Spleen (tissue), 11 donors: ENCODE results near the gene PTPRN2. TPM values are rescaled to one million over a fixed set of nuclear protein-coding genes. Genes with fewer than 3 reads are reported as not detected.

Experiments
- DNase-seq: peaks from one replicate; pipeline ENCODE4 v3.0.0-alpha.2; 2020
- H3K27ac ChIP-seq, 8 donors: fragments of 200-600 bp; sonication (generic) in 7 of 8; 1 replicate in 4 of 8; 2 replicates in 4 of 8; pipeline versions ENCODE4 v1.5.0 to v1.8.0; 2016 to 2021; ENCODE audit warnings: inconsistent platforms in 4 of 8, mild to moderate bottlenecking in 4 of 8, moderate library complexity in 1 of 8
- H3K27me3 ChIP-seq, 7 donors: fragments of 200-600 bp; sonication (generic) in 6 of 7; replicated peaks in 1 of 7; 1 replicate in 4 of 7; 2 replicates in 3 of 7; pipeline versions ENCODE4 v1.5.0 to v1.8.0; 2016 to 2021; ENCODE audit warnings: inconsistent platforms in 3 of 7, mild to moderate bottlenecking in 1 of 7
- H3K36me3 ChIP-seq, 6 donors: fragments of 200-600 bp; sonication (generic) in 5 of 6; 1 replicate in 4 of 6; 2 replicates in 2 of 6; pipeline versions ENCODE4 v1.5.0 to v1.8.0; 2016 to 2021; ENCODE audit warnings: inconsistent platforms in 2 of 6
- H3K4me1 ChIP-seq, 6 donors: fragments of 200-600 bp; sonication (generic) in 5 of 6; 1 replicate in 3 of 6; 2 replicates in 3 of 6; pipeline versions ENCODE4 v1.5.0 to v1.8.0; 2016 to 2021; ENCODE audit warnings: inconsistent platforms in 3 of 6
- H3K4me3 ChIP-seq, 8 donors: fragments of 200-600 bp; sonication (generic) in 7 of 8; 1 replicate in 4 of 8; 2 replicates in 4 of 8; pipeline versions ENCODE4 v1.5.0 to v1.8.0; 2016 to 2021; ENCODE audit warnings: inconsistent platforms in 4 of 8, mild to moderate bottlenecking in 4 of 8, moderate library complexity in 2 of 8
- H3K9me3 ChIP-seq, 8 donors: fragments of 200-600 bp; sonication (generic) in 7 of 8; 1 replicate in 4 of 8; 2 replicates in 4 of 8; pipeline versions ENCODE4 v1.5.0 to v1.8.0; 2016 to 2021; ENCODE audit warnings: inconsistent platforms in 4 of 8
- CTCF ChIP-seq, 11 experiments: fragments of 200-600 bp in 7 of 11; fragments of 450-650 bp in 4 of 11; sonication (generic) in 4 of 11; IDR thresholded peaks in 8 of 11; conservative IDR thresholded peaks in 3 of 11; 1 replicate in 7 of 11; 2 replicates in 4 of 11; pipeline versions ENCODE4 v1.4.0 to v1.8.0; 2016 to 2021; ENCODE audit warnings: antibody characterized with exemption in 11 of 11, inconsistent platforms in 4 of 11, mild to moderate bottlenecking in 1 of 11
- POLR2A ChIP-seq, 3 donors: fragments of 450-650 bp; IDR thresholded peaks; one replicate each; pipeline ENCODE4 v1.5.1; 2017; ENCODE audit warnings: antibody characterized with exemption in 3 of 3, mild to moderate bottlenecking in 1 of 3
- POLR2AphosphoS5 ChIP-seq, 3 donors: sonication (generic); formaldehyde crosslinking; IDR thresholded peaks; one replicate each; pipeline ENCODE4 v1.5.1; 2017; ENCODE audit warnings: antibody characterized with exemption in 3 of 3
- WGBS, 5 donors: extraction: QIAGEN DNeasy Blood & Tissue Kit in 3 of 5; methylation state at CpG; one replicate each; pipeline versions ENCODE4 v1.1.5 to v1.1.7; 2013 to 2018; 5-methylcytosine and 5-hydroxymethylcytosine counted together
- intact Hi-C: fragments of 100-400 bp; cut with DNase I; formaldehyde crosslinking; loops from one replicate; pipeline ENCODE4 v1.15.0; 2023; ENCODE audit warnings: low total_unique reads
- polyA plus RNA-seq, 3 donors: library from polyadenylated mRNA; stranded (reverse); fragments of 200-250 nt; gene quantifications; one replicate each; pipeline ENCODE4 v1.2.1, GENCODE V29; 2013
- total RNA-seq, 7 donors: library from RNA; depleted of rRNA in 3 of 7; stranded (reverse); fragments of >200 nt in 3 of 7; fragmentation: NEBNext Ultra II Directional in 4 of 7; extraction: Animal tissue kit (Norgen Biotek cat#: 25700) in 4 of 7; gene quantifications; one replicate each; pipeline versions ENCODE4 v1.1.0 to v1.2.1, GENCODE V29; 2016 to 2021
- donor health status: healthy with polysubstance abuse.
- donor health status: DM: no; HTN: no; CAD: no; lungs with moderate emphysema.
- donor health status: DM: no; HTN: no; CAD: no.
- donor health status: Bipolar disorder and iron deficiency.
- donor health status: healthy.
- donor health status: DM: no; HTN: no; CAD: no.
- donor health status: DM: yes; HTN: yes; CAD: no.

Gene PTPRN2
- total and polyA plus RNA-seq, 10 donors: 7.0 to 22.8 (median 16.8) TPM

- intact Hi-C loops: no loop called here
- no peaks in the 10 kb centered on the region for H3K36me3 ChIP-seq
- H3K4me3 ChIP-seq: no peak overlapping the region
- peak; percentile 66 for DNase-seq
- TF ChIP-seq CTCF (IDR thresholded peaks at IDR 0.05 in 8 of 11, conservative IDR thresholded peaks at IDR 0.05 in 3 of 11): no peak
- no peak for TF ChIP-seq POLR2A (IDR thresholded peaks at IDR 0.05)
- no peak for TF ChIP-seq POLR2AphosphoS5 (IDR thresholded peaks at IDR 0.05)
- H3K27ac ChIP-seq: no peak overlapping the region
- peaks cover 0 to 44% (median 6%) of the 10 kb centered on the region in 8 donors for H3K9me3 ChIP-seq
- no peaks in the 10 kb centered on the region for H3K27me3 ChIP-seq
- no peaks in the 10 kb centered on the region for H3K4me1 ChIP-seq
- 82 to 87% (median 83%) methylated on average over 24 of the region's 24 CpGs for WGBS, 5 donors
Observed at GRCh38 chr7:158246272-158246959, 341.2 kb downstream of the PTPRN2 start.

- peaks cover 0 to 40% (median 6%) of the 10 kb centered on the region in 8 donors for H3K9me3 ChIP-seq
- 90 to 96% (median 93%) methylated on average over 10 to 12 of the region's 12 CpGs for WGBS, 5 donors
- TF ChIP-seq POLR2A (IDR thresholded peaks at IDR 0.05): no peak
- no peak for TF ChIP-seq POLR2AphosphoS5 (IDR thresholded peaks at IDR 0.05)
- no peak for TF ChIP-seq CTCF (IDR thresholded peaks at IDR 0.05 in 8 of 11, conservative IDR thresholded peaks at IDR 0.05 in 3 of 11)
- no peaks in the 10 kb centered on the region for H3K36me3 ChIP-seq
- no peak overlapping the region for H3K27ac ChIP-seq
- intact Hi-C loops: no loop called here
- H3K27me3 ChIP-seq: no peaks in the 10 kb centered on the region
- DNase-seq: peak; percentile 55
- no peaks in the 10 kb centered on the region for H3K4me1 ChIP-seq
- H3K4me3 ChIP-seq: no peak overlapping the region
Observed at GRCh38 chr7:158245724-158246041, 341.9 kb downstream of the PTPRN2 start.

- H3K9me3 ChIP-seq: peaks cover 0 to 40% (median 6%) of the 10 kb centered on the region in 8 donors
- no peak overlapping the region for H3K27ac ChIP-seq
- no peaks in the 10 kb centered on the region for H3K36me3 ChIP-seq
- 93 to 95% (median 94%) methylated on average over 16 to 40 of the region's 40 CpGs for WGBS, 5 donors
- H3K4me3 ChIP-seq: no peak overlapping the region
- TF ChIP-seq POLR2AphosphoS5 (IDR thresholded peaks at IDR 0.05): no peak
- TF ChIP-seq CTCF (IDR thresholded peaks at IDR 0.05 in 8 of 11, conservative IDR thresholded peaks at IDR 0.05 in 3 of 11): no peak
- no peak for TF ChIP-seq POLR2A (IDR thresholded peaks at IDR 0.05)
- no peaks in the 10 kb centered on the region for H3K27me3 ChIP-seq
- intact Hi-C loops: no loop called here
- no peaks in the 10 kb centered on the region for H3K4me1 ChIP-seq
- peak; percentile 56 for DNase-seq
Observed at GRCh38 chr7:158244873-158245723, 342.5 kb downstream of the PTPRN2 start.

- WGBS, 5 donors: 90 to 97% (median 94%) methylated on average over 4 of the region's 4 CpGs
- no peaks in the 10 kb centered on the region for H3K4me1 ChIP-seq
- H3K27ac ChIP-seq: no peak overlapping the region
- no peak overlapping the region for H3K4me3 ChIP-seq
- H3K36me3 ChIP-seq: no peaks in the 10 kb centered on the region
- peaks cover 0 to 36% (median 4%) of the 10 kb centered on the region in 8 donors for H3K9me3 ChIP-seq
- intact Hi-C loops: no loop called here
- TF ChIP-seq POLR2AphosphoS5 (IDR thresholded peaks at IDR 0.05): no peak
- no peak for TF ChIP-seq CTCF (IDR thresholded peaks at IDR 0.05 in 8 of 11, conservative IDR thresholded peaks at IDR 0.05 in 3 of 11)
- no peak for TF ChIP-seq POLR2A (IDR thresholded peaks at IDR 0.05)
- no peaks in the 10 kb centered on the region for H3K27me3 ChIP-seq
- DNase-seq: no peak
Observed at GRCh38 chr7:158244430-158244829, 343.2 kb downstream of the PTPRN2 start.
